Natural killer cell treated with Interleukin-12 subunit alpha and Interleukin-12 subunit beta and Interleukin-15 and Interleukin-18, amount 100 ng/mL, for 72 hours (primary cell): ENCODE results near the gene KDM7A. TPM values are rescaled to one million over a fixed set of nuclear protein-coding genes. Genes with fewer than 3 reads are reported as not detected.
"Not testable (repeated sequence)": the region's sequence is repeated elsewhere in the genome, so short reads cannot be mapped to it uniquely, and the experiment has no call there.

Source experiments
- ATAC-seq, 2 donors: fragments of 150-1000 bp; cut with Tn5 transposase in 1 of 2; sonication (Bioruptor Pico), chemical (Tn5 transposase) in 1 of 2; 2 replicates each; pipeline ENCODE4 v1.10.0; 2021
- DNase-seq: peaks from one replicate; pipeline ENCODE4 v3.0.0; 2022; ENCODE audit warnings: low spot score
- H3K27ac Mint-ChIP-seq, 2 donors: 1 replicate in 1 of 2; 2 replicates in 1 of 2; pipeline ENCODE4 v1.8.0; 2022; ENCODE audit warnings: mixed read lengths in 2 of 2, mild to moderate bottlenecking in 1 of 2, moderate library complexity in 1 of 2
- H3K27me3 Mint-ChIP-seq, 2 donors: 1 replicate in 1 of 2; 2 replicates in 1 of 2; pipeline ENCODE4 v1.8.0; 2022; ENCODE audit warnings: mixed read lengths in 2 of 2
- H3K36me3 Mint-ChIP-seq: one replicate; pipeline ENCODE4 v1.8.0; 2022; ENCODE audit warnings: mixed read lengths
- H3K4me1 Mint-ChIP-seq, 2 donors: 1 replicate in 1 of 2; 2 replicates in 1 of 2; pipeline ENCODE4 v1.8.0; 2022; ENCODE audit warnings: low read depth in 2 of 2, mixed read lengths in 2 of 2, mild to moderate bottlenecking in 1 of 2
- H3K4me3 Mint-ChIP-seq: one replicate; pipeline ENCODE4 v1.8.0; 2022; ENCODE audit warnings: mixed read lengths
- H3K9me3 Mint-ChIP-seq: 2 replicates; pipeline ENCODE4 v1.8.0; 2022; ENCODE audit warnings: mixed read lengths
- total RNA-seq, 2 donors: library from RNA; stranded (reverse); gene quantifications; one replicate each; pipeline ENCODE4 v1.2.3, GENCODE V29; 2022

KDM7A gene
- total RNA-seq, 2 donors from 2014 or later = 12.6 to 14.5 TPM

- Mint-ChIP-seq H3K9me3 (no peaks in the 10 kb centered on the region), H3K4me3 (no peak overlapping the region), H3K27ac (no peak overlapping the region), H3K36me3 (peaks cover 5% of the 10 kb centered on the region), H3K27me3 (no peaks in the 10 kb centered on the region), H3K4me1 (peaks cover 0 to 3% of the 10 kb centered on the region in 2 donors)
- ATAC-seq (no peak), DNase-seq (no peak)
Observed at GRCh38 chr7:140134039-140134438, 42.7 kb downstream of the KDM7A start.

GRCh38 chr7:140127360-140128127 is 49.2 kb downstream of the KDM7A start:
- H3K9me3 Mint-ChIP-seq = no peaks in the 10 kb centered on the region
- peaks cover 0 to 2% of the 10 kb centered on the region in 2 donors for H3K4me1 Mint-ChIP-seq
- no peak for DNase-seq
- no peak overlapping the region for H3K4me3 Mint-ChIP-seq
- no peaks in the 10 kb centered on the region for H3K27me3 Mint-ChIP-seq
- peaks cover 9% of the 10 kb centered on the region for H3K36me3 Mint-ChIP-seq
- no peak overlapping the region for H3K27ac Mint-ChIP-seq
- no peak for ATAC-seq

GRCh38 chr7:140126435-140127034 is 50.2 kb downstream of the KDM7A start:
- Mint-ChIP-seq H3K36me3 (peaks cover 9% of the 10 kb centered on the region), H3K27ac (no peak overlapping the region), H3K4me3 (no peak overlapping the region), H3K9me3 (no peaks in the 10 kb centered on the region), H3K4me1 (peaks cover 0 to 2% of the 10 kb centered on the region in 2 donors), H3K27me3 (no peaks in the 10 kb centered on the region)
- DNase-seq (no peak), ATAC-seq (no peak)

- peaks cover 0 to 2% of the 10 kb centered on the region in 2 donors for H3K4me1 Mint-ChIP-seq
- no peak overlapping the region for H3K4me3 Mint-ChIP-seq
- H3K27ac Mint-ChIP-seq = no peak overlapping the region
- DNase-seq = no peak
- H3K9me3 Mint-ChIP-seq = no peaks in the 10 kb centered on the region
- peaks cover 4% of the 10 kb centered on the region for H3K36me3 Mint-ChIP-seq
- ATAC-seq = no peak
- no peaks in the 10 kb centered on the region for H3K27me3 Mint-ChIP-seq
Observed at GRCh38 chr7:140122965-140123364, 53.8 kb downstream of the KDM7A start.

- no peak for ATAC-seq
- DNase-seq = no peak
- H3K4me3 Mint-ChIP-seq = no peak overlapping the region
- no peak overlapping the region for H3K27ac Mint-ChIP-seq
- H3K9me3 Mint-ChIP-seq = no peaks in the 10 kb centered on the region
- H3K36me3 Mint-ChIP-seq = peaks cover under 1% of the 10 kb centered on the region
- H3K4me1 Mint-ChIP-seq = no peaks in the 10 kb centered on the region
- H3K27me3 Mint-ChIP-seq = no peaks in the 10 kb centered on the region
Observed at GRCh38 chr7:140121326-140121725, 55.5 kb downstream of the KDM7A start.

GRCh38 chr7:140114817-140115216 is 62.0 kb downstream of the KDM7A start:
- H3K4me1 Mint-ChIP-seq, H3K4me3 Mint-ChIP-seq, H3K36me3 Mint-ChIP-seq, ATAC-seq, H3K27ac Mint-ChIP-seq, H3K27me3 Mint-ChIP-seq, H3K9me3 Mint-ChIP-seq, DNase-seq: not testable (repeated sequence)

- DNase-seq, H3K4me3 Mint-ChIP-seq, ATAC-seq, H3K9me3 Mint-ChIP-seq, H3K27ac Mint-ChIP-seq, H3K27me3 Mint-ChIP-seq, H3K4me1 Mint-ChIP-seq: not testable (repeated sequence)
- peaks cover 17% of the 10 kb centered on the region for H3K36me3 Mint-ChIP-seq
Observed at GRCh38 chr7:140108777-140109176, 68.0 kb downstream of the KDM7A start.

GRCh38 chr7:140096459-140096858 is 80.3 kb downstream of the KDM7A start:
- Mint-ChIP-seq H3K4me3 (no peak overlapping the region), H3K9me3 (no peaks in the 10 kb centered on the region), H3K4me1 (no peaks in the 10 kb centered on the region), H3K27me3 (no peaks in the 10 kb centered on the region), H3K36me3 (peaks cover 28% of the 10 kb centered on the region), H3K27ac (no peak overlapping the region)
- ATAC-seq = no peak
- no peak for DNase-seq

- no peak for DNase-seq
Observed at GRCh38 chr7:140093375-140093774, 83.4 kb downstream of the KDM7A start.

GRCh38 chr7:140085447-140085846 is 91.3 kb downstream of the KDM7A start:
- Mint-ChIP-seq H3K27ac (peak overlapping the region; percentile 59 to 66), H3K27me3 (no peaks in the 10 kb centered on the region), H3K36me3 (no peaks in the 10 kb centered on the region), H3K4me1 (peaks cover 22 to 25% of the 10 kb centered on the region in 2 donors), H3K9me3 (no peaks in the 10 kb centered on the region), H3K4me3 (peak overlapping the region; percentile 73)
- no peak for DNase-seq
- ATAC-seq = no peak

More at GRCh38 chr7:140093375-140093774, 83.4 kb downstream of the KDM7A start:
- ATAC-seq = no peak
- Mint-ChIP-seq H3K4me3 (no peak overlapping the region), H3K4me1 (no peaks in the 10 kb centered on the region), H3K27me3 (no peaks in the 10 kb centered on the region), H3K36me3 (peaks cover 26% of the 10 kb centered on the region), H3K27ac (peak overlapping the region in 1 of 2 donors; percentile 26), H3K9me3 (no peaks in the 10 kb centered on the region)

- peaks cover 0 to 3% of the 10 kb centered on the region in 2 donors for H3K27me3 Mint-ChIP-seq
- no peaks in the 10 kb centered on the region for H3K9me3 Mint-ChIP-seq
- H3K27ac Mint-ChIP-seq = peak overlapping the region; percentile 59 to 66
- H3K4me3 Mint-ChIP-seq = peak overlapping the region; percentile 73
- ATAC-seq = peak; percentile 70 to 89
- peak; percentile 64 for DNase-seq
- peaks cover 22 to 25% of the 10 kb centered on the region in 2 donors for H3K4me1 Mint-ChIP-seq
- H3K36me3 Mint-ChIP-seq = no peaks in the 10 kb centered on the region
Observed at GRCh38 chr7:140084972-140085371, 91.8 kb downstream of the KDM7A start.

GRCh38 chr7:140084142-140084655 is 92.6 kb downstream of the KDM7A start:
- peak overlapping the region; percentile 62 for H3K4me3 Mint-ChIP-seq
- DNase-seq (no peak), ATAC-seq (peak; percentile 44 to 79)
- no peaks in the 10 kb centered on the region for H3K36me3 Mint-ChIP-seq
- H3K4me1 Mint-ChIP-seq = peaks cover 22 to 25% of the 10 kb centered on the region in 2 donors
- no peaks in the 10 kb centered on the region for H3K9me3 Mint-ChIP-seq
- peaks cover 0 to 4% of the 10 kb centered on the region in 2 donors for H3K27me3 Mint-ChIP-seq
- peak overlapping the region; percentile 22 to 66 for H3K27ac Mint-ChIP-seq

- no peak for DNase-seq
- Mint-ChIP-seq H3K9me3 (no peaks in the 10 kb centered on the region), H3K4me1 (peaks cover 24 to 25% of the 10 kb centered on the region in 2 donors), H3K27me3 (peaks cover 0 to 4% of the 10 kb centered on the region in 2 donors), H3K36me3 (no peaks in the 10 kb centered on the region), H3K4me3 (no peak overlapping the region), H3K27ac (peak overlapping the region in 1 of 2 donors; percentile 21)
- ATAC-seq = peak; percentile 38 to 42
Observed at GRCh38 chr7:140082770-140083169, 94.0 kb downstream of the KDM7A start.

- no peak overlapping the region for H3K4me3 Mint-ChIP-seq
- ATAC-seq = no peak
- no peak for DNase-seq
- peaks cover 24 to 25% of the 10 kb centered on the region in 2 donors for H3K4me1 Mint-ChIP-seq
- H3K27ac Mint-ChIP-seq = no peak overlapping the region
- no peaks in the 10 kb centered on the region for H3K9me3 Mint-ChIP-seq
- H3K36me3 Mint-ChIP-seq = no peaks in the 10 kb centered on the region
- H3K27me3 Mint-ChIP-seq = peaks cover 0 to 4% of the 10 kb centered on the region in 2 donors
Observed at GRCh38 chr7:140081774-140082425, 94.9 kb downstream of the KDM7A start.
